Measurements from ENCODE around the gene ABHD1. TPM values are rescaled to one million over a fixed set of nuclear protein-coding genes. Genes with fewer than 3 reads are reported as not detected.

ABHD1 gene
- total and polyA plus RNA-seq, 4 donors = 0.09 to 2.0 (median 0.61) TPM

DNA sequence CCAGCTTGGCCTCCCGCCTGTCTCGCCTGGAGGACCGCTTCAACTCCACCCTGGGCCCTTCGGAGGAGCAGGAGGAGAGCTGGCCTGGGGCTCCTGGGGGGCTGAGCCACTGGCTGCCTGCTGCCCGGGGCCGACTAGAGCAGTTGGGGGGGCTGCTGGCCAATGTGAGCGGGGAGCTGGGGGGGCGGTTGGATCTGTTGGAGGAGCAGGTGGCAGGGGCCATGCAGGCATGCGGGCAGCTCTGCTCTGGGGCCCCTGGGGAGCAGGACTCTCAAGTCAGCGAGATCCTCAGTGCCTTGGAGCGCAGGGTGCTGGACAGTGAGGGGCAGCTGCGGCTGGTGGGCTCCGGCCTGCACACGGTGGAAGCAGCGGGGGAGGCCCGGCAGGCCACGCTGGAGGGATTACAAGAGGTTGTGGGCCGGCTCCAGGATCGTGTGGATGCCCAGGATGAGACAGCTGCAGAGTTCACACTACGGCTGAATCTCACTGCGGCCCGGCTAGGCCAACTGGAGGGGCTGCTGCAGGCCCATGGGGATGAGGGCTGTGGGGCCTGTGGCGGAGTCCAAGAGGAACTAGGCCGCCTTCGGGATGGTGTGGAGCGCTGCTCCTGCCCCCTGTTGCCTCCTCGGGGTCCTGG is 40.7 kb upstream of the ABHD1 start:
- no peak overlapping the region for H3K4me3 ChIP-seq (ENCODE audit: low read depth in 1 of 3, low read length in 3 of 3)
- DNase-seq (ENCODE audit: low spot score) = no peak
- TF ChIP-seq, protein P1, sequence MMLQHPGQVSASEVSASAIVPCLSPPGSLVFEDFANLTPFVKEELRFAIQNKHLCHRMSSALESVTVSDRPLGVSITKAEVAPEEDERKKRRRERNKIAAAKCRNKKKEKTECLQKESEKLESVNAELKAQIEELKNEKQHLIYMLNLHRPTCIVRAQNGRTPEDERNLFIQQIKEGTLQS (IDR thresholded peaks at IDR 0.05) = no peak
- TF ChIP-seq YY1 (IDR thresholded peaks at IDR 0.05) (no peak), GABPA (IDR thresholded peaks at IDR 0.05 in 1 of 2, conservative IDR thresholded peaks at IDR 0.05 in 1 of 2) (no peak), HNF4G (IDR thresholded peaks at IDR 0.05) (no peak), SP1 (IDR thresholded peaks at IDR 0.05) (no peak), NR2F2 (IDR thresholded peaks at IDR 0.05) (no peak)
- TF ChIP-seq, protein P2, sequence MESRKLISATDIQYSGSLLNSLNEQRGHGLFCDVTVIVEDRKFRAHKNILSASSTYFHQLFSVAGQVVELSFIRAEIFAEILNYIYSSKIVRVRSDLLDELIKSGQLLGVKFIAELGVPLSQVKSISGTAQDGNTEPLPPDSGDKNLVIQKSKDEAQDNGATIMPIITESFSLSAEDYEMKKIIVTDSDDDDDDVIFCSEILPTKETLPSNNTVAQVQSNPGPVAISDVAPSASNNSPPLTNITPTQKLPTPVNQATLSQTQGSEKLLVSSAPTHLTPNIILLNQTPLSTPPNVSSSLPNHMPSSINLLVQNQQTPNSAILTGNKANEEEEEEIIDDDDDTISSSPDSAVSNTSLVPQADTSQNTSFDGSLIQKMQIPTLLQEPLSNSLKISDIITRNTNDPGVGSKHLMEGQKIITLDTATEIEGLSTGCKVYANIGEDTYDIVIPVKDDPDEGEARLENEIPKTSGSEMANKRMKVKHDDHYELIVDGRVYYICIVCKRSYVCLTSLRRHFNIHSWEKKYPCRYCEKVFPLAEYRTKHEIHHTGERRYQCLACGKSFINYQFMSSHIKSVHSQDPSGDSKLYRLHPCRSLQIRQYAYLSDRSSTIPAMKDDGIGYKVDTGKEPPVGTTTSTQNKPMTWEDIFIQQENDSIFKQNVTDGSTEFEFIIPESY (IDR thresholded peaks at IDR 0.05) = no peak
- no peak overlapping the region for H3K27ac ChIP-seq (ENCODE audit: low read depth in 1 of 2, low read length in 2 of 2)
- H3K27me3 ChIP-seq (ENCODE audit: control insufficient read depth in 4 of 4, insufficient read depth in 4 of 4, low read length in 3 of 4) = no peaks in the 10 kb centered on the region
- 91% methylated on average over 27 of the region's 27 CpGs for WGBS
- H3K9me3 ChIP-seq (ENCODE audit: control insufficient read depth in 4 of 4, low read length in 3 of 4) = no peaks in the 10 kb centered on the region
- peaks cover 9 to 59% (median 25%) of the 10 kb centered on the region in 4 donors for H3K4me1 ChIP-seq (ENCODE audit: control insufficient read depth in 4 of 4, insufficient read depth in 4 of 4, low read length in 3 of 4)
- H3K9ac ChIP-seq (ENCODE audit: low read depth in 1 of 2, low read length in 2 of 2) = no peak overlapping the region
- no peaks in the 10 kb centered on the region for H3K36me3 ChIP-seq (ENCODE audit: control insufficient read depth in 4 of 4, insufficient read depth in 3 of 4, low read depth in 1 of 4, low read length in 3 of 4)

DNA sequence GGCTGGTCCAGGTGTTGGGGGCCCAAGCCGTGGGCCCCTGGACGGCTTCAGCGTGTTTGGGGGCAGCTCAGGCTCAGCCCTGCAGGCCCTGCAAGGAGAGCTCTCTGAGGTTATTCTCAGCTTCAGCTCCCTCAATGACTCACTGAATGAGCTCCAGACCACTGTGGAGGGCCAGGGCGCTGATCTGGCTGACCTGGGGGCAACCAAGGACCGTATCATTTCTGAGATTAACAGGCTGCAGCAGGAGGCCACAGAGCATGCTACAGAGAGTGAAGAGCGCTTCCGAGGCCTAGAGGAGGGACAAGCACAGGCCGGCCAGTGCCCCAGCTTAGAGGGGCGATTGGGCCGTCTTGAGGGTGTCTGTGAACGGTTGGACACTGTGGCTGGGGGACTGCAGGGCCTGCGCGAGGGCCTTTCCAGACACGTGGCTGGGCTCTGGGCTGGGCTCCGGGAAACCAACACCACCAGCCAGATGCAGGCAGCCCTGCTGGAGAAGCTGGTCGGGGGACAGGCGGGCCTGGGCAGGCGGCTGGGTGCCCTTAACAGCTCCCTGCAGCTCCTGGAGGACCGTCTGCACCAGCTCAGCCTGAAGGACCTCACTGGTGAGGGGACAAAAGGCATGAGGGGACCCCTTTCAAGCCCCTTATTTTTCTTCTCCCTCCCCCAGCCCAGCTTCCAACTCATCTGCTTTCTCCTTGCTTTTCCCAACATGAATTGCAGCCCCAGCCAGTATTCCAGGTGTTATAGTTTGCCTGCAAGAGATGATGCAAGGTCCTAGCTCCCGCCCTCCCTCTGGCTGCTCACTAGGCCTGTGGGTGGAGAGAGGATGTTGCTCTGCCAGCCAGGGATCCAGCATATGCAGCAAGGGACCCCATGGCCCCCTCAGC is 40.0 kb upstream of the ABHD1 start:
- H3K27me3 ChIP-seq (ENCODE audit: control insufficient read depth in 4 of 4, insufficient read depth in 4 of 4, low read length in 3 of 4) = no peaks in the 10 kb centered on the region
- H3K9me3 ChIP-seq (ENCODE audit: control insufficient read depth in 4 of 4, low read length in 3 of 4) = no peaks in the 10 kb centered on the region
- no peaks in the 10 kb centered on the region for H3K36me3 ChIP-seq (ENCODE audit: control insufficient read depth in 4 of 4, insufficient read depth in 3 of 4, low read depth in 1 of 4, low read length in 3 of 4)
- no peak for DNase-seq (ENCODE audit: low spot score)
- peaks cover 9 to 59% (median 25%) of the 10 kb centered on the region in 4 donors for H3K4me1 ChIP-seq (ENCODE audit: control insufficient read depth in 4 of 4, insufficient read depth in 4 of 4, low read length in 3 of 4)
- H3K27ac ChIP-seq (ENCODE audit: low read depth in 1 of 2, low read length in 2 of 2) = no peak overlapping the region
- WGBS = 88% methylated on average over 20 of the region's 20 CpGs
- H3K9ac ChIP-seq (ENCODE audit: low read depth in 1 of 2, low read length in 2 of 2) = no peak overlapping the region
- H3K4me3 ChIP-seq (ENCODE audit: low read depth in 1 of 3, low read length in 3 of 3) = no peak overlapping the region
- TF ChIP-seq FOXA2 (IDR thresholded peaks at IDR 0.05) = no peak
- no peak for TF ChIP-seq FOXA1 (IDR thresholded peaks at IDR 0.05)
- TF ChIP-seq, protein P1 (IDR thresholded peaks at IDR 0.05) = no peak
- TF ChIP-seq HNF4A (conservative IDR thresholded peaks at IDR 0.05) = no peak
- TF ChIP-seq HNF4G (IDR thresholded peaks at IDR 0.05) = no peak
- no peak for TF ChIP-seq SP1 (IDR thresholded peaks at IDR 0.05)
- TF ChIP-seq, protein P2 (IDR thresholded peaks at IDR 0.05) = no peak
- TF ChIP-seq, protein P3, sequence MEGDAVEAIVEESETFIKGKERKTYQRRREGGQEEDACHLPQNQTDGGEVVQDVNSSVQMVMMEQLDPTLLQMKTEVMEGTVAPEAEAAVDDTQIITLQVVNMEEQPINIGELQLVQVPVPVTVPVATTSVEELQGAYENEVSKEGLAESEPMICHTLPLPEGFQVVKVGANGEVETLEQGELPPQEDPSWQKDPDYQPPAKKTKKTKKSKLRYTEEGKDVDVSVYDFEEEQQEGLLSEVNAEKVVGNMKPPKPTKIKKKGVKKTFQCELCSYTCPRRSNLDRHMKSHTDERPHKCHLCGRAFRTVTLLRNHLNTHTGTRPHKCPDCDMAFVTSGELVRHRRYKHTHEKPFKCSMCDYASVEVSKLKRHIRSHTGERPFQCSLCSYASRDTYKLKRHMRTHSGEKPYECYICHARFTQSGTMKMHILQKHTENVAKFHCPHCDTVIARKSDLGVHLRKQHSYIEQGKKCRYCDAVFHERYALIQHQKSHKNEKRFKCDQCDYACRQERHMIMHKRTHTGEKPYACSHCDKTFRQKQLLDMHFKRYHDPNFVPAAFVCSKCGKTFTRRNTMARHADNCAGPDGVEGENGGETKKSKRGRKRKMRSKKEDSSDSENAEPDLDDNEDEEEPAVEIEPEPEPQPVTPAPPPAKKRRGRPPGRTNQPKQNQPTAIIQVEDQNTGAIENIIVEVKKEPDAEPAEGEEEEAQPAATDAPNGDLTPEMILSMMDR (IDR thresholded peaks at IDR 0.05; ENCODE audit: low read depth, low read length, missing input control) = no peak
- TF ChIP-seq, protein P4, sequence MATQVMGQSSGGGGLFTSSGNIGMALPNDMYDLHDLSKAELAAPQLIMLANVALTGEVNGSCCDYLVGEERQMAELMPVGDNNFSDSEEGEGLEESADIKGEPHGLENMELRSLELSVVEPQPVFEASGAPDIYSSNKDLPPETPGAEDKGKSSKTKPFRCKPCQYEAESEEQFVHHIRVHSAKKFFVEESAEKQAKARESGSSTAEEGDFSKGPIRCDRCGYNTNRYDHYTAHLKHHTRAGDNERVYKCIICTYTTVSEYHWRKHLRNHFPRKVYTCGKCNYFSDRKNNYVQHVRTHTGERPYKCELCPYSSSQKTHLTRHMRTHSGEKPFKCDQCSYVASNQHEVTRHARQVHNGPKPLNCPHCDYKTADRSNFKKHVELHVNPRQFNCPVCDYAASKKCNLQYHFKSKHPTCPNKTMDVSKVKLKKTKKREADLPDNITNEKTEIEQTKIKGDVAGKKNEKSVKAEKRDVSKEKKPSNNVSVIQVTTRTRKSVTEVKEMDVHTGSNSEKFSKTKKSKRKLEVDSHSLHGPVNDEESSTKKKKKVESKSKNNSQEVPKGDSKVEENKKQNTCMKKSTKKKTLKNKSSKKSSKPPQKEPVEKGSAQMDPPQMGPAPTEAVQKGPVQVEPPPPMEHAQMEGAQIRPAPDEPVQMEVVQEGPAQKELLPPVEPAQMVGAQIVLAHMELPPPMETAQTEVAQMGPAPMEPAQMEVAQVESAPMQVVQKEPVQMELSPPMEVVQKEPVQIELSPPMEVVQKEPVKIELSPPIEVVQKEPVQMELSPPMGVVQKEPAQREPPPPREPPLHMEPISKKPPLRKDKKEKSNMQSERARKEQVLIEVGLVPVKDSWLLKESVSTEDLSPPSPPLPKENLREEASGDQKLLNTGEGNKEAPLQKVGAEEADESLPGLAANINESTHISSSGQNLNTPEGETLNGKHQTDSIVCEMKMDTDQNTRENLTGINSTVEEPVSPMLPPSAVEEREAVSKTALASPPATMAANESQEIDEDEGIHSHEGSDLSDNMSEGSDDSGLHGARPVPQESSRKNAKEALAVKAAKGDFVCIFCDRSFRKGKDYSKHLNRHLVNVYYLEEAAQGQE (IDR thresholded peaks at IDR 0.05) = no peak
- TF ChIP-seq GABPA (IDR thresholded peaks at IDR 0.05 in 1 of 2, conservative IDR thresholded peaks at IDR 0.05 in 1 of 2) = no peak
- TF ChIP-seq, protein P5, sequence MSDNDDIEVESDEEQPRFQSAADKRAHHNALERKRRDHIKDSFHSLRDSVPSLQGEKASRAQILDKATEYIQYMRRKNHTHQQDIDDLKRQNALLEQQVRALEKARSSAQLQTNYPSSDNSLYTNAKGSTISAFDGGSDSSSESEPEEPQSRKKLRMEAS (IDR thresholded peaks at IDR 0.05) = no peak
- no peak for TF ChIP-seq NR2F2 (IDR thresholded peaks at IDR 0.05)
- TF ChIP-seq RAD21 (IDR thresholded peaks at IDR 0.05) = no peak
- TF ChIP-seq TAF1 (conservative IDR thresholded peaks at IDR 0.05) = no peak
- no peak for TF ChIP-seq JUND (IDR thresholded peaks at IDR 0.05)
